Stomach (tissue), 4 donors: ENCODE results near the gene MCF2L2.

ENCODE experiments used
- CTCF ChIP-seq, 7 experiments: fragments of 450-650 bp in 4 of 7; fragments of 200-600 bp in 3 of 7; sonication (generic) in 3 of 7; IDR thresholded peaks; one replicate each; pipeline ENCODE4 v1.5.1; 2016 to 2019; ENCODE audit warnings: antibody characterized with exemption in 7 of 7, control low read depth in 2 of 7, mild to moderate bottlenecking in 1 of 7
- EP300 ChIP-seq: sonication (generic); formaldehyde crosslinking; IDR thresholded peaks from one replicate; pipeline ENCODE4 v1.6.1; 2017; ENCODE audit warnings: antibody characterized with exemption
- POLR2A ChIP-seq, 4 donors: fragments of 450-650 bp; IDR thresholded peaks; one replicate each; pipeline ENCODE4 v1.6.1; 2016; ENCODE audit warnings: antibody characterized with exemption in 4 of 4, control low read depth in 2 of 4, mild to moderate bottlenecking in 1 of 4, moderate library complexity in 1 of 4
- POLR2AphosphoS5 ChIP-seq, 3 donors: sonication (generic); formaldehyde crosslinking; IDR thresholded peaks; one replicate each; pipeline ENCODE4 v1.6.1; 2016; ENCODE audit warnings: antibody characterized with exemption in 3 of 3

DNA sequence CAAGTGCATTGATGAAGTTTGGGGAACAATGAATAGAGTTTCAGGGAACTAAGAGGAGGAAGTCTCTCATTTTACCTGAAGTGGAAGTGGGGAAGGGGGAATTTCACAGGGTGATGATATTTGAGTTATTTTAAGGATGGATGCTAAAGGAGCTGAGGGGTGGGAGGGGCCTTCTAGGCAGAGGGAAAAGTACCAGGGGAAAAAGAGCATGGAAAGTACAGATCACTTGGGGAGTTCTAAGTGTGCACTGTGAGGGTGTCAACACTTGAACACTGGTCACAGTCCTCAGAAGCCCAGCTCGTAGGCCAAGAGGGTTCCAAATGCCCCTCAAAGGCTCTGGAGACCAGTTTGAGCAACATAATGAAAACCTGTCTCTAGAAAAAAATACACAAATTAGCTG, 284.1 kb downstream of the MCF2L2 start:
- TF ChIP-seq CTCF (IDR thresholded peaks at IDR 0.05) (no peak), POLR2A (IDR thresholded peaks at IDR 0.05) (no peak), EP300 (no peak), POLR2AphosphoS5 (IDR thresholded peaks at IDR 0.05) (no peak)
